GM19043 (cell line): ENCODE results near the gene SLC22A2.

Experiments
- ATAC-seq: cut with Tn5 transposase; IDR thresholded peaks from one replicate; pipeline ENCODE4 v1.9.1; 2021; ENCODE audit warnings: low read depth; ENCODE audit not compliant: unreplicated experiment

SLC22A2 gene

GRCh38 chr6:160173806-160174527, 84.7 kb downstream of the SLC22A2 start:
- ATAC-seq, result no peak

GRCh38 chr6:160172704-160173103, 85.9 kb downstream of the SLC22A2 start:
- ATAC-seq, result no peak

- no peak for ATAC-seq
These were observed 88.5 kb downstream of the SLC22A2 start for GRCh38 chr6:160170018-160170680.

GRCh38 chr6:160167604-160168399, 90.8 kb downstream of the SLC22A2 start:
- ATAC-seq, result no peak
